ENCODE measurements around the gene ATP9A. TPM values are rescaled to one million over a fixed set of nuclear protein-coding genes. Genes with fewer than 3 reads are reported as not detected.

The ATP9A gene
- polyA plus RNA-seq, 1 of the 3 experiments (the other 2 are of a cell fraction) = 11.0 TPM

GRCh38 chr20:51583073-51583472 lies 185.1 kb downstream of the ATP9A start:
- DNase-seq = no peak
- Histone ChIP-seq H3K4me3 (ENCODE audit: low read depth in 2 of 2, low read length in 1 of 2) (no peak overlapping the region), H3K4me2 (no peak overlapping the region), H3F3A (replicated peaks; ENCODE audit: insufficient read depth) (peaks cover 14% of the 10 kb centered on the region), H3K4me1 (ENCODE audit: control insufficient read depth in 1 of 2, insufficient read depth in 2 of 2, low read depth in 1 of 2, low read length in 1 of 2) (peaks cover 0 to 3% of the 10 kb centered on the region in 2 experiments; a peak in 1 of 4 replicates), H3K27ac (ENCODE audit: low read depth in 2 of 2, low read length in 1 of 2) (no peak overlapping the region), H3K9me3 (no peaks in the 10 kb centered on the region), H4K20me1 (ENCODE audit: insufficient read depth) (no peaks in the 10 kb centered on the region), H2AFZ (ENCODE audit: low read depth) (no peak overlapping the region), H3K27me3 (ENCODE audit: insufficient read depth) (no peaks in the 10 kb centered on the region), H3K79me2 (ENCODE audit: insufficient read depth) (no peaks in the 10 kb centered on the region), H3K9ac (no peak overlapping the region), H3K36me3 (replicated peaks in 1 of 2; ENCODE audit: control insufficient read depth in 1 of 2, insufficient read depth in 2 of 2, low read length in 1 of 2) (no peaks in the 10 kb centered on the region), H3K9me2 (no peaks in the 10 kb centered on the region)
- ChIA-PET POLR2A (no interaction called here), CTCF (interaction anchor here (2.2 kb wide), 1 partner anchor 12 kb away, joined by 6 read pairs; no protein-coding TSS in a partner anchor)
- 86% methylated on average over 13 of the region's 13 CpGs for WGBS (ENCODE audit: low lambda C conversion rate)
- no peak for TF ChIP-seq CHD2 (IDR thresholded peaks at IDR 0.05; ENCODE audit: low read length, partially characterized antibody)
- no peak for TF ChIP-seq MAX (IDR thresholded peaks at IDR 0.05; ENCODE audit: low read depth)
- no peak for TF ChIP-seq SMC3 (IDR thresholded peaks at IDR 0.05; ENCODE audit: low read depth, low read length)
- TF ChIP-seq NFIC (IDR thresholded peaks at IDR 0.05; ENCODE audit: borderline replicate concordance) = no peak
- TF ChIP-seq JUND (IDR thresholded peaks at IDR 0.05) = no peak
- TF ChIP-seq ELF1 (IDR thresholded peaks at IDR 0.05) = no peak
- TF ChIP-seq EZH2phosphoT487 (IDR thresholded peaks at IDR 0.05; ENCODE audit: borderline replicate concordance, low read depth) = no peak
- no peak for TF ChIP-seq GATA2 (CRISPR knock-in tag; IDR thresholded peaks at IDR 0.05)
- no peak for TF ChIP-seq YY1 (IDR thresholded peaks at IDR 0.05; ENCODE audit: low read depth)
- no peak for TF ChIP-seq RAD21 (IDR thresholded peaks at IDR 0.05; ENCODE audit: low read length)
- TF ChIP-seq POLR2AphosphoS5 (IDR thresholded peaks at IDR 0.05; ENCODE audit: low read depth, low read length) = no peak
- no peak for TF ChIP-seq FOXM1 (IDR thresholded peaks at IDR 0.05; ENCODE audit: low read depth)
- TF ChIP-seq TCF12 (IDR thresholded peaks at IDR 0.05) = no peak
- TF ChIP-seq GABPA (IDR thresholded peaks at IDR 0.05; ENCODE audit: low read depth) = no peak
- no peak for TF ChIP-seq MEF2A (IDR thresholded peaks at IDR 0.05; ENCODE audit: borderline replicate concordance, low read depth)
- no peak for TF ChIP-seq EP300 (IDR thresholded peaks at IDR 0.05; ENCODE audit: borderline replicate concordance in 1 of 2, low read depth in 1 of 2, low read length in 1 of 2)
- no peak for TF ChIP-seq FOSL2 (IDR thresholded peaks at IDR 0.05; ENCODE audit: borderline replicate concordance, low read depth)
- TF ChIP-seq PBX3 (IDR thresholded peaks at IDR 0.05) = no peak
- TF ChIP-seq TEAD4 (IDR thresholded peaks at IDR 0.05; ENCODE audit: borderline replicate concordance, insufficient read depth) = no peak

GRCh38 chr20:51581571-51581970 lies 186.6 kb downstream of the ATP9A start:
- ChIA-PET POLR2A (no interaction called here), CTCF (interaction anchor here (1.0 to 2.4 kb wide), 5 partner anchors 11 to 600 kb away, joined by 3 to 15 read pairs (median 5); no protein-coding TSS in a partner anchor)
- no peaks in the 10 kb centered on the region for H3K9me2 ChIP-seq
- no peaks in the 10 kb centered on the region for H3K9me3 ChIP-seq
- no peak overlapping the region for H3K27ac ChIP-seq (ENCODE audit: low read depth in 2 of 2, low read length in 1 of 2)
- H3K4me2 ChIP-seq = no peak overlapping the region
- no peaks in the 10 kb centered on the region for H3K27me3 ChIP-seq (ENCODE audit: insufficient read depth)
- peaks cover 7% of the 10 kb centered on the region for H3F3A ChIP-seq (replicated peaks; ENCODE audit: insufficient read depth)
- no peak for DNase-seq
- no peaks in the 10 kb centered on the region for H3K79me2 ChIP-seq (ENCODE audit: insufficient read depth)
- no peaks in the 10 kb centered on the region for H3K36me3 ChIP-seq (replicated peaks in 1 of 2; ENCODE audit: control insufficient read depth in 1 of 2, insufficient read depth in 2 of 2, low read length in 1 of 2)
- H3K9ac ChIP-seq = no peak overlapping the region
- H3K4me3 ChIP-seq (ENCODE audit: low read depth in 2 of 2, low read length in 1 of 2) = no peak overlapping the region
- no peaks in the 10 kb centered on the region for H4K20me1 ChIP-seq (ENCODE audit: insufficient read depth)
- H2AFZ ChIP-seq (ENCODE audit: low read depth) = no peak overlapping the region
- H3K4me1 ChIP-seq (ENCODE audit: control insufficient read depth in 1 of 2, insufficient read depth in 2 of 2, low read depth in 1 of 2, low read length in 1 of 2) = peaks cover 0 to 3% of the 10 kb centered on the region in 2 experiments; a peak in 1 of 4 replicates
- no peak for TF ChIP-seq USF1 (IDR thresholded peaks at IDR 0.05; ENCODE audit: borderline replicate concordance, low read depth)
- TF ChIP-seq MXI1 (IDR thresholded peaks at IDR 0.05; ENCODE audit: low read depth, low read length) = no peak
- TF ChIP-seq SIN3A (IDR thresholded peaks at IDR 0.05; ENCODE audit: borderline replicate concordance, low read depth, low read length) = no peak
- TF ChIP-seq RFX5 (IDR thresholded peaks at IDR 0.05; ENCODE audit: low read length) = no peak
- no peak for TF ChIP-seq TAF1 (IDR thresholded peaks at IDR 0.05; ENCODE audit: borderline replicate concordance, low read depth, low read length)
- TF ChIP-seq GATA2 (CRISPR knock-in tag; IDR thresholded peaks at IDR 0.05) = no peak
- TF ChIP-seq EP300 (IDR thresholded peaks at IDR 0.05; ENCODE audit: borderline replicate concordance in 1 of 2, low read depth in 1 of 2, low read length in 1 of 2) = no peak
